GM18505 (cell line): Measurements from ENCODE around the gene MAGED1.
"Not testable (repeated sequence)": the region's sequence is repeated elsewhere in the genome, so short reads cannot be mapped to it uniquely, and the experiment has no call there.

ENCODE experiments used
- ATAC-seq: cut with Tn5 transposase; IDR thresholded peaks from one replicate; pipeline ENCODE4 v1.9.1; 2021; ENCODE audit not compliant: unreplicated experiment
- POLR2A ChIP-seq: IDR thresholded peaks from 4 replicates; pipeline ENCODE4 v1.6.1; 2011; ENCODE audit warnings: borderline replicate concordance; ENCODE audit not compliant: insufficient read depth, insufficient read length; ENCODE audit errors: extremely low read depth

The MAGED1 gene

DNA sequence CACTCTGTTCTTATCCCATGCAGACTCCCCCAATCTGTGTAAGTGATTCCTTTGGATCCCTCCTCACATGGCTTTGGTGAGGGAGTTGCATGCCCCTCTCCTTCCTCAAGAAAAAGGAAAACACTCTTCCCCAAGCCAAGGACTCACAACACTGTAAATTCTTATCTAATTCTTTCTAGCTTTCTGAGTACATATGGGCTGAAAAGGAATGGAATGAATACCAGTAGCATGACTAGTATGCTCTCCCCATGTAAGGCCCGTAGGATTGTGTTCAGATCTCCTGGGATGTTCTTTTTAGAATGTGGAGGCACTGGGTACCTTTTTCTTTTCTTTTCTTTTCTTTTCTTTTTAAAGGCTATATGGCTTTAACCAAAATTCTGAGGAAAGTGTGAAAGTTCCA is 17.0 kb upstream of the MAGED1 start:
- no peak for TF ChIP-seq POLR2A
- ATAC-seq, result no peak

DNA sequence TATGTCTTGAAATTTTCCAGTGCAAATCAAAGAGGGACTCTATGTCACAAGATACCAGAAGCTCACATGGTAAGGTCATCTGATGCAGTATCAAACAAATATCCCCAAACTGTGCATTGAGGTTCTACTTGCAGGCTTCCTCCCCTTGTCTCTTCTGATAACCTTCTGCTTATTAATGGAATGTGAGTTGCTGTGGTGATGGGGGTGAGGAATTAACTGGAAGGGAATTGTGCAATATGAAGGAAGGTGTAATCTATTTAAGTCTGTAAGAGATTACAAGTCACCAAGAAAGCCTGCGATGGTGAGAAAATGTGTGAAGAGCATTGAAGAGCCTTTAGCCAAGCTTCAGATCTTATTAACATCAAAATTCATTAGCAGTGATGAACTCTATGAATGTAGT is 15.4 kb upstream of the MAGED1 start:
- no peak for TF ChIP-seq POLR2A
- ATAC-seq, result no peak

DNA sequence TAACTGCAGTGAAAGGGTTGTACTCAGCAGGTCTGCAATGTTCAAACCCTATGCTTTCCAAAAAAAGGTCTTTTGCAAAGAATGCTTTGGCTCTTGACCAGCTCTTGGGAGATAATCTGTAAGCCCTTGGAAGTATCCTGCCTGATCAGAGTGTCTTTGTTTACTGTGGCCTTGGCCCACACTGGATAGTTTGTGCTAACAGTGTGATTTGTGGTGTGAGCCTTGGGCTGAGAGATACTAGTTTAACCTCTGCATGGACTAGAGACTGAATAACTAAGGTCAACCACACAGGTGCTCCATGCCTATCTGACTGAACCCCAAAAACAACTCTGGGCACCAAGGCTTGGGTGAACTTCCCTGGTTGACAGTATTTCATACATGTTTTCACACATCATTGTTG is 3.6 kb upstream of the MAGED1 start:
- ATAC-seq, result no peak
- no peak for TF ChIP-seq POLR2A

DNA sequence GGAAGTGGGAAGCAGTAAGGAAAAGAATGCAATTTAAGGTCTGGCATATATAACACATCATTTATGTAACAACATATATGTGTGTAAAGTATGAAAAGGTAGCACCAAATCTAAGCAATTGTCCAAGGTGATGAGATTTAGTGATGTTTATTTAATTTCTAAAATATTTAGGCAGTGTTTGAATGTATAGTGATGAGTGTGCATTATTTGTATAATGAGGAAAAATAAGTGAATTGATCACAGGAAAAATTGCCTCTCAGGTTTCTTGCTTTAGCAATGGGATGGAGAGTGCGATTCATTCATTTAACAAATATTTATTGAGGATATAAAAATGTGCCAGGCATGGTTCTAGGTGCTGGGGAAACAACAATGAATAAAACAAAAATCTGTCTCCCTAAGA is 2.2 kb upstream of the MAGED1 start:
- no peak for ATAC-seq
- no peak for TF ChIP-seq POLR2A

DNA sequence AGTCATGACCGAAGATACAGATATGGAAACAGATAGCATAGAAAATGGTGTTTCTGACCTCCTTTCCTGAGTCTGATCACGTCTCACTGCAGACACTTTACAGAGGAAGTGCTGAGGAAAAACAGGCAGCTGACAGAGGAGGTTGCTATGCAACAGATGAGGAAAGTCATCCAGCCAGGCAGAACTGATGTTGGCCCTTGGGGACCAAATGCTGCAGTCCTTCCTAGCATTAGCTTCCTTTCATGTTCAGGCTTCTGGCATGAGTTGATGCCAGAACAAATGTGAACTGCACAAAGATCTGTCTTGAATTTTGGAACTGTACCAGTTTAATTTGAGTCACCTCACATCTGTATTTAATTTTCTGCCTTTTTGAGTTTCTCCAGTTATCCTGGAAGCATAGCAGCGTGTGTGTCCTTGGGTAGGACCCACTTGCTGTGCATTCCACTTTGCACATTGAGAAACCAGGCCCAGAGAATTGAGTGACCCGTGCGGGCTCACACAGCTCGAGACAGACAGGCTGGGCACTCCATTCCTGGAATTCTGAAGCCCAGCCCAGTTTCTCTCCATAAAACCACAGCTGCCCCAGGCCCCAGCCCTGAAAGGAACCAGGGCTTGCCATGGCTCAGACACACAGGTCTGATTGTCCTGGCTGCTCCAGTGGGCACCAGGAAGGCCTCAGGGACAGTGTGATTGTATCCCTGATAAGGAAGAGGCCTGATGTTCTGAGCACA is 1.4 kb upstream of the MAGED1 start:
- TF ChIP-seq POLR2A, result no peak
- ATAC-seq, result no peak

DNA sequence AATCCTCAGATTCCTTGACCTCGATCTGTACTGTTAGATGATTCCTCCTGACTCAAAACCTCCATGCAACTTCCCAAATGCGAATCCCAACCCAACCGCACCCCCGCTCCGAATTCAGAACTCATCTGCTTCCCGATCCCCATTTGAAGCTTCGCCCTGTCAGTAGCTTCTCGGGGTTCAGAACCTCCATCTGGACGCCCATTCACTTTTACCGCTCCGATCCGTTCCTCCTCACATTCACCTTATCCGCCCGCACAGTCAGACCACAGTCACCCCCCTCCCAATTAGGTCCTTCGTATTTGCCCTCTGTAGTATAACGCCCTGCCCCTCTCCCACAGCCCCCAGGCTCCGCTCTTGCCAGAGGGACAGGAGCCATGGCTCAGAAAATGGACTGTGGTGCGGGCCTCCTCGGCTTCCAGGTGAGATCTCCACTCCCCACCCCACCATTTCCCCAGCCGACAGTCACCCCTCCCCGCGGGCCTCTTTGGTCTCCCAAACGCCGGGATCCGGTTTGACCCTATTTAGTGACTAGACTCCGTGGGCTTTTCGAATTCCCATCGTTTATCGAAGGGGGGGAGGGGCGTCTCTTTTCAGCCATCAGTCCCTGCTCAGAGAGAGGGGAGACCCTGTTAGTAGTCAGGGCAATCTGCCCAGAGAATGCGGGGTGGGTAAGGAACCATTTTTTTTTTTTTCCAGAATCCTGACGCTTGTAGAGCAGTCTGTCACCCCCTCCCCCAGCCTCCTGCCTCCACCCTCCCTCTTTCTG is 691 bp downstream of the MAGED1 start:
- no peak for TF ChIP-seq POLR2A
- no peak for ATAC-seq

DNA sequence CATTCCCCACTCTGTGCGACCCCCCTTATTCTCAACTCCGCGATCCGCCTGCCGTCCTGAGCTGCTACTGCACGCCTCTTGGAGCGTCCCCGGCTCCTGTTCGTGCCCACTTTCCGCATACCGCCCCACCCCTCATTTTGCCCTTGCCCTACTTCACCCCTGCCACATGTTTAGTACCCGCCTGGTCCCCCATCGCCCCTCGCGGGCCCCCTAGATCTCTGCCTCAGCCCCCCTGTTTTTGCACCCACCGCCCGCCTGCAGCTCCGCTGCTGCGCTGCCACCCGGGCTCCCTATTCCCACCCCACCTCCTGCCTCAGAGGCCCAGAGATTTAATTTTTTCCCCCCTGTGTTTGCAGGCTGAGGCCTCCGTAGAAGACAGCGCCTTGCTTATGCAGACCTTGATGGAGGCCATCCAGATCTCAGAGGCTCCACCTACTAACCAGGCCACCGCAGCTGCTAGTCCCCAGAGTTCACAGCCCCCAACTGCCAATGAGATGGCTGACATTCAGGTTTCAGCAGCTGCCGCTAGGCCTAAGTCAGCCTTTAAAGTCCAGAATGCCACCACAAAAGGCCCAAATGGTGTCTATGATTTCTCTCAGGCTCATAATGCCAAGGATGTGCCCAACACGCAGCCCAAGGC is 1.4 kb downstream of the MAGED1 start:
- ATAC-seq, result no peak
- TF ChIP-seq POLR2A, result no peak

DNA sequence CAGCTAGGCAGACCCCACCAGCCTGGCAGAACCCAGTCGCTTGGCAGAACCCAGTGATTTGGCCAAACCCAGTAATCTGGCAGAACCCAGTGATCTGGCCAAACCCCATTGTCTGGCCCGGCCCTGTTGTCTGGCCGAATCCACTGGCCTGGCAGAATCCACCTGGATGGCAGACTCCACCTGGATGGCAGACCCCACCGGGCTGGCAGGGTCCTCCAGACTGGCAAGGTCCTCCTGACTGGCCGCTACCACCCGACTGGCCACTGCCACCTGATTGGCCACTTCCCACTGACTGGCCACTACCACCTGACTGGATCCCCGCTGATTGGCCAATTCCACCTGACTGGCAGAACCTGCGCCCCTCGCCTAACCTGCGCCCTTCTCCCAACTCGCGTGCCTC is 3.2 kb downstream of the MAGED1 start:
- TF ChIP-seq POLR2A, result no peak
- ATAC-seq, result no peak

DNA sequence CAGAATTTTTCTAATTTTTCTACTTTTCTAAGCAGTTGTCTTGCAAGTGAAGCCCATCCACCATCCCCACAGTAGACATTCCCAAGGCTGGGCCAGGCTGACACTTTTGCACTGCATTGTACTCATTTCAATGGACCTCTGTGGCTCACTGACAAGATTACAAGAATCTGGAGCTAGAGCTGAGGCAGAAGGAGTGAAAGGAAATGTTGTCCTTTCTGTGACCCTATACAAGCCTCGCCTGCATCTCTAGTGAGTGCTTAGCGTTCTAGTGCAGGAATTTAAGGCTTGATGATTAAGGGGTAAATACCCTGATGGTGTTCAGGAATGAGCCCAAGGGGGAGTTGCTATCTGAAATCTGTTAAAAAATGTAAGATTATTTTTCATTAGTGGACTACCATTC is 6.3 kb downstream of the MAGED1 start:
- no peak for TF ChIP-seq POLR2A
- ATAC-seq, result no peak

DNA sequence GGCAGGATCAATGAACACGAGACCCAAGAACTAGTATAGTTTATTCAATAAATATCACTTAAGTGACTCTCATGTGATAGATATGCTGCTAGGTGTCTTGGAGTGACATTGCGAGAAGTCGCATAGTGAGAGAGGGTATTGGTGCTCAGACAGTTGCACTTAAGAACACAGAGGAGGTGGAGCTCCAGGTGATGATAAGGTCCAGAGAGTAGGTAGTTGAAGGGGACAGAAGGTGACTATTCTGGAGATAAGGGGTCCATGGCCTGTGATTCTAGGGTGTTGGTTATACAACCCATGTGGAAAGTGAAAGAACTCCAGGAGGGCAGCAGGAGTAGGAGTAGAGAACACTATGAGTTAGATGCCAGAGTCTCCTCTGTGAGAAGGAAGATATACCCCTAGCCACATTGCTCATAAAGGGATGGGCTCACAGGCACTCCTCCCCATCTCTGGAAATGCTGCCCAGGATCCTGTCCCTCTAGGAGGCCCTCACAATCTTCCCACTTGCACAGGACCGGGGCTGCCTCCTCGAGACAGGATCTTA is 9.2 kb downstream of the MAGED1 start:
- no peak for TF ChIP-seq POLR2A
- ATAC-seq, result no peak

DNA sequence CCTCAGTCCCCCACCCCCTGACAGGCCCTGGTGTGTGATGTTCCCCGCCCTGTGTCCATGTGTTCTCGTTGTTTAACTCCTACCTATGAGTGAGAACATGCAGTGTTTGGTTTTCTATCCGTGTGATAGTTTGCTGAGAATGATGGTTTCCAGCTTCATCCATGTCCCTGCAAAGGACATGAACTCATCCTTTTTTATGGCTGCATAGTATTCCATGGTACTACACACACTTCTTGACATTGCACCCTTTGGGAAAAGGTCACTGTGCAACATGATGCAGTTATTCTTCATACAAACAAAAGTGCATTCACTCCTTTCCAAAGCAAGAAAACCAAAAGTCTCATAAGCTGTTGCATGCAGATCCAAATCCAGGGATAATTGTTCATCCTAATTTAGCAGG is 11.7 kb downstream of the MAGED1 start:
- ATAC-seq, result not testable (repeated sequence)

DNA sequence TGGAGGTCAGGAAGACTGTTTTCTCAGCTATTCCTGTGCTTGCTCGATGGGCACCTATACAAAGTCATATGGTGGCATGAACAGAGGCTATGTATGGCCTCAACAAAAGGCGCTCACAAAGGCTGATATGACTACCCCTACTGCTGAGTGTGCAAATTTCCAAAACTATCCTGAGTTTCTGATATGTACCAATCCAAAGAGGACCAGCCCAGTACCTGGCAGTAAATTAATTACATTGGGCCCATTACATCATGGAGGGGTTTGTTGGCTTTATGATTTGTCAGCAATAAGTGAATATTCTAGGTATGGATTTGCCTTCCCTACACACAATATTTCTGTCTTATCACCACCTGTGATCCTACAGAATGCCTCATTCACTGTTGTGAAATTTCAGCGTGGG is 12.3 kb downstream of the MAGED1 start:
- TF ChIP-seq POLR2A, result no peak
- ATAC-seq, result no peak

DNA sequence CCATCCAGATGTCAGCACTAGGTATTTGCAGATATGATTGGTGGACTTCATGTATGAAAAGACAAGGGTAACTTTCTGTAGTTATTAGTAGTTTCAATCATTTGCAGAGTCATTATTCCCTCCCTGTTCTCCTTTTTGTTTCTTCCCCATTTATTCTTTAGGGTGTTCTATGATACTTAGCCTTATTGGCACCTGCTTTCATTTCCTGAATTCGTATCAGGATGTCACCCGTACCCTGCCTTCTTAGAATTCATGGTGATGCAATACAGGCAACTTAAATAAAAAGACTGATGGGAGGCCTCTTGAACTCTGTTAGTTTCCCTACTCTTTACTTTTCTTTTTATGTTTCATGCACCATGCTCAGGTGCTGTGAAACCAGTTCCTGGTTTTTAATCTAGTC is 24.2 kb downstream of the MAGED1 start:
- no peak for ATAC-seq
- no peak for TF ChIP-seq POLR2A

DNA sequence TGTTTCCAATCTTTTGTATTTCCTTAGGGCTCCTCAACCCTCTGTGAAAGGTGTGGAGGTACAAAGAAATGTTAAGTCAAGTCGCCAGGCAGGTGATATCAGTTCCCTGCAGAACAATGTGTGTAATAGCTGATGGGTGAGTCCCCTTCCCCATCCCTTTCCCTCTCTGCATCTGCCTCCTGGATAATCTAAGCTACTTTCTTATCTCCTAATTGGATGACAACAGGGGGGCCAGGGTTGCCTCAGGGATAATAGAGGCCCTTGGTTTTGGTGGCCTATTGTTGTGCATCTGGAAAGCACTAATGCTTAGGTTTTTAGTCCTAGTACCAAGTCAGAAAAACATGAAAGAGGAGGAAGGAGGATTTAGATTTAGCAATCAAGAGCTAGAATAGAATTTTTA is 29.1 kb downstream of the MAGED1 start:
- no peak for TF ChIP-seq POLR2A
- no peak for ATAC-seq
